Heart left ventricle (tissue), 16 donors: Measurements from ENCODE around the gene ARHGAP12. TPM values are rescaled to one million over a fixed set of nuclear protein-coding genes. Genes with fewer than 3 reads are reported as not detected.
"Not testable (repeated sequence)": the region's sequence is repeated elsewhere in the genome, so short reads cannot be mapped to it uniquely, and the experiment has no call there.

ENCODE experiments used
- ATAC-seq, 4 donors: fragments of 200-7000 bp; cut with Tn5 transposase; one replicate each; pipeline ENCODE4 v1.9.1; 2020 to 2022; ENCODE audit warnings: moderate library complexity in 4 of 4, mild to moderate bottlenecking in 3 of 4, moderate number of reproducible peaks in 1 of 4
- DNase-seq, 5 donors: peaks; one replicate each; pipeline ENCODE4 v3.0.0-alpha.2; 2020
- H3K27ac ChIP-seq, 12 donors: fragments of 200-600 bp; sonication (generic) in 4 of 12; one replicate each; pipeline versions ENCODE4 v1.5.0 to v1.8.0; 2016 to 2022; ENCODE audit warnings: mild to moderate bottlenecking in 2 of 12
- H3K27me3 ChIP-seq, 9 donors: fragments of 200-600 bp; sonication (generic) in 2 of 9; one replicate each; pipeline versions ENCODE4 v1.5.1 to v1.8.0; 2016 to 2022; ENCODE audit warnings: mild to moderate bottlenecking in 3 of 9
- H3K36me3 ChIP-seq, 9 donors: fragments of 200-600 bp; sonication (generic) in 2 of 9; one replicate each; pipeline versions ENCODE4 v1.5.0 to v1.8.0; 2018 to 2022; ENCODE audit warnings: mild to moderate bottlenecking in 2 of 9
- H3K4me1 ChIP-seq, 12 donors: fragments of 200-600 bp; sonication (generic) in 4 of 12; one replicate each; pipeline versions ENCODE4 v1.5.0 to v1.8.0; 2016 to 2022; ENCODE audit warnings: mild to moderate bottlenecking in 3 of 12
- H3K4me3 ChIP-seq, 12 donors: fragments of 200-600 bp; sonication (generic) in 4 of 12; one replicate each; pipeline versions ENCODE4 v1.5.0 to v1.8.0; 2017 to 2022; ENCODE audit warnings: mild to moderate bottlenecking in 9 of 12, moderate library complexity in 4 of 12
- H3K9me3 ChIP-seq, 12 donors: fragments of 200-600 bp; sonication (generic) in 4 of 12; one replicate each; pipeline versions ENCODE4 v1.5.0 to v1.8.0; 2016 to 2022; ENCODE audit warnings: mild to moderate bottlenecking in 1 of 12
- POLR2A ChIP-seq, 2 donors: fragments of 450-650 bp; IDR thresholded peaks; one replicate each; pipeline ENCODE4 v1.6.1; 2017; ENCODE audit warnings: antibody characterized with exemption in 2 of 2, mild to moderate bottlenecking in 2 of 2, moderate library complexity in 2 of 2
- WGBS, 4 donors: extraction: QIAGEN DNeasy Blood & Tissue Kit in 2 of 4; methylation state at CpG; one replicate each; pipeline versions ENCODE4 v1.1.5 to v1.1.7; 2013 to 2018; 5-methylcytosine and 5-hydroxymethylcytosine counted together
- intact Hi-C, 10 donors: fragments of 100-400 bp; cut with DNase I; formaldehyde crosslinking; loops; one replicate each; pipeline versions ENCODE4 v1.11.1 to v1.14.2; 2022
- polyA plus RNA-seq, 2 donors: library from polyadenylated mRNA; stranded (reverse); fragments of 200-250 nt; gene quantifications; one replicate each; pipeline ENCODE4 v1.2.3, GENCODE V29; 2013
- total RNA-seq, 9 donors: library from RNA; depleted of rRNA in 2 of 9; stranded (reverse); fragments of >200 nt in 2 of 9; fragmentation: NEBNext Ultra II Directional in 3 of 9; extraction: Animal tissue kit (Norgen Biotek cat#: 25700) in 3 of 9; gene quantifications; one replicate each; pipeline versions ENCODE4 v1.1.0 to v1.2.4, GENCODE V29; 2016 to 2023
- TF ChIP-seq, protein P1 (sequence below), 12 donors: fragments of 200-600 bp; sonication (generic) in 4 of 12; IDR thresholded peaks; one replicate each; pipeline versions ENCODE4 v1.5.0 to v1.8.0; 2018 to 2022; ENCODE audit warnings: antibody characterized with exemption in 12 of 12, mild to moderate bottlenecking in 5 of 12
- donor health status: ischemic (EF 13 %, LVEDD 7.1; RV severe dilation, severe dysfunction).
- donor health status: healthy with polysubstance abuse.
- donor health status: DM: no; HTN: yes; CAD: no.
- donor health status: DM: no; HTN: no; CAD: no.
- donor health status: ischemic (EF 25% LVEDD 6.9; RV normal size, moderate dysfunction).
- donor health status: ischemic (EF 25% LVEDD 5.7; RV mildly dilated, moderate dysfunction).
- donor health status: healthy.
- donor health status: DM: yes; HTN: yes; CAD: no.
- donor health status: ischemic (EF 35%, LVEDD 5.7; RV mildly dilated, moderate dysfunction).
- donor health status: nonischemic (EF 11% LVEDD 7.7; RV severe dilation, severe dysfunction).
- donor health status: DM: yes; HTN: yes; CAD: no.
- donor health status: PGD.
- donor health status: ischemic (EF 29% LVEDD 5.4; RV normal size, mild dysfunction).
- donor health status: nonischemic (EF 23%, LVEDD 6.1; RV moderate dilation, normal function).

ARHGAP12 gene
- total and polyA plus RNA-seq, 11 donors: 11.5 to 27.6 (median 20.1) TPM

DNA sequence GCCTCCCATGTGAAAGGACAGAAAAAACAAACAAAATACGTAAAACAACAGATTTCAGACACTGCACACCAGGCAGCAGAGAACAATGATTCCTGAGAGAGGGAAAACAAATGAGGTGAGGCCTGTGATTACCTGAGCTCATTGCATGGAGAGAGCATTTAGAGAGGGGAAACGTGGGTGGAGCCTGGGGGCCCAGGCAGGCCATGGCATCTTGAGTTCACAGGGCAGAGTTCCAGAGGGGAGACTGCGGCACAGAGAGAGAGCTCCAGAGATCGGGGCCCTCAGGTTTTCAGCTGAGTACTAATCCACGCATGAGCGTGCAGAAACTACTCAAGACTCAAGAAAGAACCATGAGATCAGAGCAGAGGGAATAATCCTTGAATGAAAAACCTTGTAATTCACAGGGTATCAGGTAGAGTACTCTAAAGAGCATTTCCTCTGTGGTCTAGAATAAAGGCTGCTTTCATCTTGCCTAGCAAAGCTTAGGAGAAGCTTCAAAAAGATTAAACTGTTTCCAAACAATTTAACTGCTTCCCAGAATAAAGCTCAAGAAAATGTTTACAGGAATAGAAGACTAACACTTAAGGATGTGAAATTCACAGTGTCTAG, 46.6 kb upstream of the ARHGAP12 start:
- ATAC-seq (no peak), DNase-seq (no peak)
- 90 to 94% (median 93%) methylated on average over 6 of the region's 6 CpGs for WGBS, 4 donors
- H3K27ac ChIP-seq: no peak overlapping the region
- H3K36me3 ChIP-seq: no peaks in the 10 kb centered on the region
- TF ChIP-seq, protein P1, sequence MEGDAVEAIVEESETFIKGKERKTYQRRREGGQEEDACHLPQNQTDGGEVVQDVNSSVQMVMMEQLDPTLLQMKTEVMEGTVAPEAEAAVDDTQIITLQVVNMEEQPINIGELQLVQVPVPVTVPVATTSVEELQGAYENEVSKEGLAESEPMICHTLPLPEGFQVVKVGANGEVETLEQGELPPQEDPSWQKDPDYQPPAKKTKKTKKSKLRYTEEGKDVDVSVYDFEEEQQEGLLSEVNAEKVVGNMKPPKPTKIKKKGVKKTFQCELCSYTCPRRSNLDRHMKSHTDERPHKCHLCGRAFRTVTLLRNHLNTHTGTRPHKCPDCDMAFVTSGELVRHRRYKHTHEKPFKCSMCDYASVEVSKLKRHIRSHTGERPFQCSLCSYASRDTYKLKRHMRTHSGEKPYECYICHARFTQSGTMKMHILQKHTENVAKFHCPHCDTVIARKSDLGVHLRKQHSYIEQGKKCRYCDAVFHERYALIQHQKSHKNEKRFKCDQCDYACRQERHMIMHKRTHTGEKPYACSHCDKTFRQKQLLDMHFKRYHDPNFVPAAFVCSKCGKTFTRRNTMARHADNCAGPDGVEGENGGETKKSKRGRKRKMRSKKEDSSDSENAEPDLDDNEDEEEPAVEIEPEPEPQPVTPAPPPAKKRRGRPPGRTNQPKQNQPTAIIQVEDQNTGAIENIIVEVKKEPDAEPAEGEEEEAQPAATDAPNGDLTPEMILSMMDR (IDR thresholded peaks at IDR 0.05): no peak
- no peak for TF ChIP-seq POLR2A (IDR thresholded peaks at IDR 0.05)
- no peaks in the 10 kb centered on the region for H3K9me3 ChIP-seq
- peaks cover 0 to 5% (median 0%) of the 10 kb centered on the region in 9 donors for H3K27me3 ChIP-seq
- intact Hi-C loops: no loop called here
- no peak overlapping the region for H3K4me3 ChIP-seq
- H3K4me1 ChIP-seq: peaks cover 0 to 16% (median 0%) of the 10 kb centered on the region in 12 donors

DNA sequence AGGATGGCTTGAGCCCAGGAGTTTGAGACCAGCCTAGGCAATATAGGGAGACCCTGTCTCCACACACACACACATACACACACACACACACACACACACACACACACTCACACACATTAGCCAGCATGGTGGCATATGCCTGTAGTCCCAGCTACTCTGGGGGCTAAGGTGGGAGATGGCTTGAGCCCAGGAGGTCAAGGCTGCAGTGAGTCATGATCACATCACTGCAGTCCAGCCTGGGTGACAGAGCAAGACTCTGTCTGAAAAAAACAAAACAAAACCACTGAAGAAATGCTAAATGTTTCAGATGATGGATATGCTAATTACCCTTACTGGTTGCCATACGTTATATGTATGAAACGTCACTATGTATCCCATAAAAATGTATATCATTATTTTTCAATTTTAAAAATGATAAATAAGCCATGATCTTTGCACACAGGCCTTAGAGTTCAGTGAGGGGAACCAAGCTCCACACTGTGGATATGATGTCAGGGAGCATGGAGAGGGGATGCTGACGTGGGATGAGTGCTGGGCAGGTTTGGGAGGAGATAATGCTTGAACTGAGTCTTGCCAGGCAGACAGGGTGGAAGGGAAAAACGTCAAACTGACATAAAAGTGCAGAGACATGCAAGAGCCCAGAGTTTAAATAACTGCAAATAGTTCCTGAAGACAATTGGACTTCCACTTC, 45.9 kb upstream of the ARHGAP12 start:
- Histone ChIP-seq H3K36me3 (no peaks in the 10 kb centered on the region), H3K4me1 (peaks cover 0 to 16% (median 0%) of the 10 kb centered on the region in 12 donors), H3K9me3 (no peaks in the 10 kb centered on the region), H3K27me3 (no peaks in the 10 kb centered on the region), H3K4me3 (no peak overlapping the region), H3K27ac (no peak overlapping the region)
- ATAC-seq (no peak), DNase-seq (no peak)
- no peak for TF ChIP-seq POLR2A (IDR thresholded peaks at IDR 0.05)
- TF ChIP-seq, protein P1 (IDR thresholded peaks at IDR 0.05): no peak
- 79 to 88% (median 84%) methylated on average over 4 of the region's 4 CpGs for WGBS, 4 donors
- intact Hi-C loops: no loop called here

DNA sequence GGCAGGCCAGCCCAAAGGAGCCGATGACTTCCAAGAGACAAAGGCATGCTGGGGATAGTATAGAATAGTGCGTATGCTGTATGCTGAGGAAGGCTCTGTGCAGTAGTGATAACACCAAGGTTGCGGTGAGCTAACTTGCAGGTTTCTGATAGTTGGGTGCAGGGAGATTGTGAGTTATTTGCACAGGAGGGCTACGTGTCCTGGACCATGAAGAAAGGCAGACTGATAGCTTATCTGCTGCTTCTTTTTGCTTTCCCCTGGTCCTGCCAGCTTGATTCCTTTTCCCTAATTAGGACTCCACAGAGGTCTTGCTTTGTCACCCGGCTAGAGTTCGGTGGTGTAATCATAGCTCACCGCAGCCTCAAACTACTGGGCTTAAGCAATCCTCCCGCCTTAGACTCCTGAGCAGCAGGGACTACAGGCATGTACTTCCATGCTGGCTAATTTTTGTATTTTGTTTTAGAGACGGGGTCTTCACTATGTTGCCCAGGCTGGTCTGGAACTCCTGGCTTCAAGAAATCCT, 43.9 kb upstream of the ARHGAP12 start:
- Histone ChIP-seq H3K4me1 (peaks cover 0 to 7% (median 0%) of the 10 kb centered on the region in 12 donors), H3K36me3 (no peaks in the 10 kb centered on the region), H3K4me3 (no peak overlapping the region), H3K27me3 (no peaks in the 10 kb centered on the region), H3K27ac (no peak overlapping the region), H3K9me3 (no peaks in the 10 kb centered on the region)
- WGBS, 4 donors: 60 to 79% (median 73%) methylated on average over 9 of the region's 9 CpGs
- no peak for TF ChIP-seq POLR2A (IDR thresholded peaks at IDR 0.05)
- TF ChIP-seq, protein P1 (IDR thresholded peaks at IDR 0.05): no peak
- DNase-seq (no peak), ATAC-seq (peak in 1 of 4 donors; percentile 62)
- intact Hi-C loops: no loop called here

DNA sequence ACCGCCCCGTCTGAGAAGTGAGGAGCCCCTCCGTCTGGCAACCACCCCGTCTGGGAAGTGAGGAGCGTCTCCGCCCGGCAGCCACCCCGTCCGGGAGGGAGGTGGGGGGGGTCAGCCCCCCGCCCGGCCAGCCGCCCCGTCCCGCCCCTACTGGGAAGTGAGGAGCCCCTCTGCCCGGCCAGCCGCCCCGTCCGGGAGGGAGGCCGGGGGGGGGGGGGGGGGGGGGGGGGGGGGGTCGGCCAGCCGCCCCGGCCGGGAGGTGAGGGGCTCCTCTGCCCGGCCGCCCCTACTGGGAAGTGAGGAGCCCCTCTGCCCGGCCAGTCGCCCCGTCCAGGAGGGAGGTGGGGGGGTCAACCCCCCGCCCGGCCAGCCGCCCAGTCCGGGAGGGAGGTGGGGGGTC, 41.2 kb upstream of the ARHGAP12 start:
- WGBS, 4 donors: no CpG with 5 or more reads among the region's 32 CpGs
- ATAC-seq, intact Hi-C loops, H3K9me3 ChIP-seq, H3K36me3 ChIP-seq, H3K27me3 ChIP-seq, H3K4me1 ChIP-seq, DNase-seq, H3K4me3 ChIP-seq, H3K27ac ChIP-seq: not testable (repeated sequence)
